Osteocyte (in vitro differentiated cells): ENCODE data around the gene TALDO1. TPM values are rescaled to one million over a fixed set of nuclear protein-coding genes. Genes with fewer than 3 reads are reported as not detected.

Source experiments
- DNase-seq: peaks from one replicate; pipeline ENCODE4 v3.0.0; 2021; ENCODE audit warnings: mixed read lengths; ENCODE audit not compliant: unreplicated experiment; ENCODE audit errors: extremely low spot score
- H3K27ac Mint-ChIP-seq: one replicate; pipeline ENCODE4 v1.8.0; 2021; ENCODE audit warnings: mild to moderate bottlenecking, mixed read lengths; ENCODE audit not compliant: unreplicated experiment
- H3K27me3 Mint-ChIP-seq: one replicate; pipeline ENCODE4 v1.8.0; 2021; ENCODE audit warnings: mixed read lengths; ENCODE audit not compliant: unreplicated experiment
- H3K36me3 Mint-ChIP-seq: one replicate; pipeline ENCODE4 v1.8.0; 2021; ENCODE audit warnings: mixed read lengths; ENCODE audit not compliant: unreplicated experiment
- H3K4me1 Mint-ChIP-seq: one replicate; pipeline ENCODE4 v1.8.0; 2021; ENCODE audit warnings: mixed read lengths; ENCODE audit not compliant: unreplicated experiment
- H3K4me3 Mint-ChIP-seq: one replicate; pipeline ENCODE4 v1.8.0; 2021; ENCODE audit warnings: mild to moderate bottlenecking, moderate library complexity, mixed read lengths; ENCODE audit not compliant: unreplicated experiment
- H3K9me3 Mint-ChIP-seq: one replicate; pipeline ENCODE4 v1.8.0; 2021; ENCODE audit warnings: mixed read lengths; ENCODE audit not compliant: unreplicated experiment
- CTCF ChIP-seq: fragments of 200-600 bp; sonication (generic); IDR thresholded peaks from 2 replicates; pipeline ENCODE4 v1.5.0; 2021; ENCODE audit warnings: antibody characterized with exemption, mild to moderate bottlenecking, moderate library complexity
- total RNA-seq: library from RNA; stranded (reverse); gene quantifications from 2 replicates; pipeline ENCODE4 v1.2.1, GENCODE V29; 2021

TALDO1 gene
- total RNA-seq, 1 donor from 2014 or later: 171 TPM

GRCh38 chr11:802693-803466 is 55.6 kb downstream of the TALDO1 start:
- H3K4me1 Mint-ChIP-seq: peaks cover 9% of the 10 kb centered on the region
- H3K27me3 Mint-ChIP-seq: no peaks in the 10 kb centered on the region
- DNase-seq: no peak
- TF ChIP-seq CTCF: no peak
- H3K36me3 Mint-ChIP-seq: no peaks in the 10 kb centered on the region
- peak overlapping the region; percentile 29 for H3K4me3 Mint-ChIP-seq
- no peaks in the 10 kb centered on the region for H3K9me3 Mint-ChIP-seq
- no peak overlapping the region for H3K27ac Mint-ChIP-seq

- H3K4me3 Mint-ChIP-seq: no peak overlapping the region
- no peaks in the 10 kb centered on the region for H3K27me3 Mint-ChIP-seq
- peaks cover 12% of the 10 kb centered on the region for H3K4me1 Mint-ChIP-seq
- H3K9me3 Mint-ChIP-seq: no peaks in the 10 kb centered on the region
- TF ChIP-seq CTCF: no peak
- no peak for DNase-seq
- no peak overlapping the region for H3K27ac Mint-ChIP-seq
- H3K36me3 Mint-ChIP-seq: no peaks in the 10 kb centered on the region
Measured at GRCh38 chr11:803467-803742, 56.1 kb downstream of the TALDO1 start.

- peak overlapping the region; percentile 68 for H3K4me3 Mint-ChIP-seq
- peaks cover 18% of the 10 kb centered on the region for H3K4me1 Mint-ChIP-seq
- peak; percentile 82 for DNase-seq
- no peak for TF ChIP-seq CTCF
- H3K36me3 Mint-ChIP-seq: no peaks in the 10 kb centered on the region
- H3K9me3 Mint-ChIP-seq: no peaks in the 10 kb centered on the region
- no peaks in the 10 kb centered on the region for H3K27me3 Mint-ChIP-seq
- H3K27ac Mint-ChIP-seq: peak overlapping the region; percentile 18
Measured at GRCh38 chr11:803770-804598, 56.7 kb downstream of the TALDO1 start.

- Mint-ChIP-seq H3K4me1 (peaks cover 19% of the 10 kb centered on the region), H3K9me3 (no peaks in the 10 kb centered on the region), H3K27ac (peak overlapping the region; percentile 18), H3K36me3 (no peaks in the 10 kb centered on the region), H3K27me3 (no peaks in the 10 kb centered on the region), H3K4me3 (peak overlapping the region; percentile 68)
- no peak for TF ChIP-seq CTCF
- no peak for DNase-seq
Measured at GRCh38 chr11:804599-804964, 57.3 kb downstream of the TALDO1 start.
